Calu3 (cell line): ENCODE data around the gene FGF18. TPM values are rescaled to one million over a fixed set of nuclear protein-coding genes. Genes with fewer than 3 reads are reported as not detected.
"Not testable (repeated sequence)": the region's sequence is repeated elsewhere in the genome, so short reads cannot be mapped to it uniquely, and the experiment has no call there.

Experiments used
- BruUV-seq: library from RNA; stranded (reverse); fragments of 400-500 nt; replicated peaks from 2 replicates; lab custom pipeline; 2021; lab: Mats Ljungman, UMichigan
- CTCF ChIA-PET: fragments of 300-600 bp; sonication (Branson Sonifier 250); formaldehyde crosslinking; loops from one replicate; lab custom pipeline; 2022; ENCODE audit warnings: antibody characterized with exemption; lab: Charles Lee
- DNase-seq: peaks from one replicate; pipeline ENCODE4 v3.0.0; 2022
- H3K27ac Mint-ChIP-seq: one replicate; pipeline ENCODE4 v1.8.0; 2022; ENCODE audit warnings: mixed read lengths; ENCODE audit not compliant: unreplicated experiment
- H3K27me3 Mint-ChIP-seq: one replicate; pipeline ENCODE4 v1.8.0; 2022; ENCODE audit warnings: mixed read lengths; ENCODE audit not compliant: unreplicated experiment
- H3K36me3 Mint-ChIP-seq: one replicate; pipeline ENCODE4 v1.8.0; 2022; ENCODE audit warnings: mild to moderate bottlenecking, moderate library complexity, mixed read lengths; ENCODE audit not compliant: insufficient read depth, unreplicated experiment
- H3K4me1 Mint-ChIP-seq: one replicate; pipeline ENCODE4 v1.8.0; 2022; ENCODE audit warnings: mild to moderate bottlenecking, low read depth, mixed read lengths; ENCODE audit not compliant: unreplicated experiment
- H3K4me3 Mint-ChIP-seq: one replicate; pipeline ENCODE4 v1.8.0; 2022; ENCODE audit warnings: mild to moderate bottlenecking, low read depth, moderate library complexity, mixed read lengths; ENCODE audit not compliant: unreplicated experiment
- H3K9me3 Mint-ChIP-seq: one replicate; pipeline ENCODE4 v1.8.0; 2022; ENCODE audit warnings: low read depth, mixed read lengths; ENCODE audit not compliant: unreplicated experiment
- intact Hi-C: fragments of 100-400 bp; cut with micrococcal nuclease; formaldehyde crosslinking; loops from one replicate; pipeline ENCODE4 v1.10.0; 2022; ENCODE audit not compliant: unreplicated experiment
- total RNA-seq: library from RNA; stranded (reverse); gene quantifications from 2 replicates; pipeline ENCODE4 v1.2.3, GENCODE V29; 2022
- TF ChIP-seq, protein P1 (sequence below): fragments of 200-600 bp; IDR thresholded peaks from one replicate; pipeline ENCODE4 v1.8.0; 2022; ENCODE audit warnings: antibody characterized with exemption; ENCODE audit not compliant: unreplicated experiment

Gene FGF18
- total RNA-seq, 1 experiment from 2014 or later: 0.76 TPM

- Mint-ChIP-seq H3K27me3 (peaks cover 18% of the 10 kb centered on the region), H3K27ac (no peak overlapping the region), H3K4me3 (no peak overlapping the region), H3K4me1 (peaks cover 15% of the 10 kb centered on the region), H3K36me3 (no peaks in the 10 kb centered on the region), H3K9me3 (no peaks in the 10 kb centered on the region)
- no peak for DNase-seq
- CTCF ChIA-PET: no interaction called here
- no TSS peak for BruUV-seq
- intact Hi-C loops: no loop called here
- TF ChIP-seq, protein P1, sequence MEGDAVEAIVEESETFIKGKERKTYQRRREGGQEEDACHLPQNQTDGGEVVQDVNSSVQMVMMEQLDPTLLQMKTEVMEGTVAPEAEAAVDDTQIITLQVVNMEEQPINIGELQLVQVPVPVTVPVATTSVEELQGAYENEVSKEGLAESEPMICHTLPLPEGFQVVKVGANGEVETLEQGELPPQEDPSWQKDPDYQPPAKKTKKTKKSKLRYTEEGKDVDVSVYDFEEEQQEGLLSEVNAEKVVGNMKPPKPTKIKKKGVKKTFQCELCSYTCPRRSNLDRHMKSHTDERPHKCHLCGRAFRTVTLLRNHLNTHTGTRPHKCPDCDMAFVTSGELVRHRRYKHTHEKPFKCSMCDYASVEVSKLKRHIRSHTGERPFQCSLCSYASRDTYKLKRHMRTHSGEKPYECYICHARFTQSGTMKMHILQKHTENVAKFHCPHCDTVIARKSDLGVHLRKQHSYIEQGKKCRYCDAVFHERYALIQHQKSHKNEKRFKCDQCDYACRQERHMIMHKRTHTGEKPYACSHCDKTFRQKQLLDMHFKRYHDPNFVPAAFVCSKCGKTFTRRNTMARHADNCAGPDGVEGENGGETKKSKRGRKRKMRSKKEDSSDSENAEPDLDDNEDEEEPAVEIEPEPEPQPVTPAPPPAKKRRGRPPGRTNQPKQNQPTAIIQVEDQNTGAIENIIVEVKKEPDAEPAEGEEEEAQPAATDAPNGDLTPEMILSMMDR: no peak
Observed at GRCh38 chr5:171496456-171496855, 77.0 kb downstream of the FGF18 start.

DNA sequence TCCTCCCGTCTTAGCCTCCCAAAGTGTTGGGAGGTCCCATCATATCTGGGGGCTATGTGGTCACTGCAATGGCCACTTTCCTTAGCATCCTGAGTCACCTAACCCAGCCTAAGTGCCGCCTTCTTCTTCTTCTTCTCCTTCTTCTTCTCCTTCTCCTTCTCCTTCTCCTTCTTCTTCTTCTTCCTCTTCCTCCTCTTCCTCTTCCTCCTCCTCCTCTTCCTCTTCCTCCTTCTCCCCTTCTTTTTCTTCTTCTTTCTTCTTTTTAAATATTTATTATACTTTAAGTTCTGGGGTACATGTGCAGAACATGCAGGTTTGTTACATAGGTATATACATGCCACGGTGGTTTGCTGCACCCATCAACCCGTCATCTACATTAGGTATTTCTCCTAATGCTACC is 78.0 kb downstream of the FGF18 start:
- BruUV-seq, H3K4me3 Mint-ChIP-seq, H3K36me3 Mint-ChIP-seq, CTCF ChIA-PET, H3K27ac Mint-ChIP-seq, H3K9me3 Mint-ChIP-seq, DNase-seq, intact Hi-C loops: not testable (repeated sequence)
- Mint-ChIP-seq H3K27me3 (peaks cover 23% of the 10 kb centered on the region), H3K4me1 (peaks cover 15% of the 10 kb centered on the region)

- CTCF ChIA-PET: no interaction called here
- no TSS peak for BruUV-seq
- Mint-ChIP-seq H3K27ac (no peak overlapping the region), H3K27me3 (peaks cover 30% of the 10 kb centered on the region), H3K36me3 (no peaks in the 10 kb centered on the region), H3K9me3 (no peaks in the 10 kb centered on the region), H3K4me3 (no peak overlapping the region), H3K4me1 (peaks cover 15% of the 10 kb centered on the region)
- no peak for DNase-seq
- intact Hi-C loops: no loop called here
- TF ChIP-seq, protein P1: no peak
Observed at GRCh38 chr5:171498166-171498565, 78.7 kb downstream of the FGF18 start.

GRCh38 chr5:171499611-171500010 is 80.2 kb downstream of the FGF18 start:
- Mint-ChIP-seq H3K4me1 (peaks cover 2% of the 10 kb centered on the region), H3K36me3 (no peaks in the 10 kb centered on the region), H3K9me3 (no peaks in the 10 kb centered on the region), H3K27ac (no peak overlapping the region), H3K27me3 (peaks cover 44% of the 10 kb centered on the region), H3K4me3 (no peak overlapping the region)
- TF ChIP-seq, protein P1: no peak
- CTCF ChIA-PET: no interaction called here
- intact Hi-C loops: no loop called here
- BruUV-seq: no TSS peak
- DNase-seq: no peak

DNA sequence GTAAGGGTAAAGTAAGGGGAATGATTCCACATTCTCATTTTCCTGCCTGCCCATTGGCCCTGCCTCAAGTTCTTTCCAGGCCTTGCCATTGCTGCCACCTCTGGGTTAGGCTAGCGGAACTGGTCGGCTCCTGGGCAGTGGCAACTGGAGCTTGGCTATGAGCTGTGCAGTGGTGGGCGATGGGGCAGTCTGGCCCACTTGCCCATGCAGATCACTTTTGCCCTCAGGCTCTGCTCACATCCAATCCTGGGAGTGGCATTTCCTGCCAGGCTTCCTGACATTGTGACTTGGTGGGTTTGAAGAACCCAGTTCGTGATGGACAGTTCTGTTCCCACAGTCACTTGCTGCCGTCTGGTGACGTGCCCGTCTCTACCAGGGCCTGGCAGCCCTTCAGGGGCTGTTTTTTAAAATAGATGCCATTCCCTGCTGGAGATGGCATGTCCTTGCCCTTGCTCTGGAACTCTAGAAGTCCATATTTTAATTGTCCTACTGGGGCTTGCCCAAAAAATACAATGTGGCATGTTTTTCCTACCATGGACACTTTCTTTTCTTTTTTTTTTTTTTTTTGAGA is 86.1 kb downstream of the FGF18 start:
- Mint-ChIP-seq H3K27ac (no peak overlapping the region), H3K27me3 (peaks cover 66% of the 10 kb centered on the region), H3K4me3 (no peak overlapping the region), H3K4me1 (no peaks in the 10 kb centered on the region), H3K36me3 (no peaks in the 10 kb centered on the region), H3K9me3 (no peaks in the 10 kb centered on the region)
- TF ChIP-seq, protein P1: no peak
- no peak for DNase-seq
- BruUV-seq: no TSS peak
- intact Hi-C loops: no loop called here
- CTCF ChIA-PET: no interaction called here
